HG03432 (cell line): Measurements from ENCODE around the gene SAMD4A.

ENCODE experiments used
- ATAC-seq: cut with Tn5 transposase; IDR thresholded peaks from one replicate; pipeline ENCODE4 v1.9.1; 2021; ENCODE audit warnings: mild to moderate bottlenecking, moderate library complexity; ENCODE audit not compliant: unreplicated experiment

Gene SAMD4A

GRCh38 chr14:54627540-54628363 lies 60.8 kb downstream of the SAMD4A start:
- ATAC-seq, result peak; percentile 73

- ATAC-seq, result no peak
Measured at GRCh38 chr14:54629183-54629582, 62.3 kb downstream of the SAMD4A start.

- no peak for ATAC-seq
Measured at GRCh38 chr14:54629635-54630360, 62.9 kb downstream of the SAMD4A start.

GRCh38 chr14:54631016-54631415 lies 64.1 kb downstream of the SAMD4A start:
- ATAC-seq, result no peak

GRCh38 chr14:54632452-54632851 lies 65.5 kb downstream of the SAMD4A start:
- ATAC-seq, result no peak

GRCh38 chr14:54633076-54633475 lies 66.1 kb downstream of the SAMD4A start:
- ATAC-seq, result no peak

- no peak for ATAC-seq
Measured at GRCh38 chr14:54637270-54638134, 70.6 kb downstream of the SAMD4A start.

GRCh38 chr14:54638135-54638446 lies 71.2 kb downstream of the SAMD4A start:
- no peak for ATAC-seq

- ATAC-seq, result no peak
Measured at GRCh38 chr14:54639611-54640010, 72.7 kb downstream of the SAMD4A start.

- ATAC-seq, result no peak
Measured at GRCh38 chr14:54640506-54640905, 73.6 kb downstream of the SAMD4A start.

- ATAC-seq, result no peak
Measured at GRCh38 chr14:54642121-54642520, 75.2 kb downstream of the SAMD4A start.

- ATAC-seq, result no peak
Measured at GRCh38 chr14:54642801-54643695, 76.1 kb downstream of the SAMD4A start.

- no peak for ATAC-seq
Measured at GRCh38 chr14:54643696-54644176, 76.8 kb downstream of the SAMD4A start.

- ATAC-seq, result no peak
Measured at GRCh38 chr14:54645639-54646038, 78.7 kb downstream of the SAMD4A start.

- ATAC-seq, result no peak
Measured at GRCh38 chr14:54646626-54647025, 79.7 kb downstream of the SAMD4A start.

- no peak for ATAC-seq
Measured at GRCh38 chr14:54647378-54647777, 80.5 kb downstream of the SAMD4A start.

GRCh38 chr14:54649056-54649455 lies 82.1 kb downstream of the SAMD4A start:
- no peak for ATAC-seq

- no peak for ATAC-seq
Measured at GRCh38 chr14:54650331-54650958, 83.5 kb downstream of the SAMD4A start.

GRCh38 chr14:54650959-54651351 lies 84.0 kb downstream of the SAMD4A start:
- no peak for ATAC-seq

- no peak for ATAC-seq
Measured at GRCh38 chr14:54651649-54652048, 84.7 kb downstream of the SAMD4A start.
